Activated CD8-positive, alpha-beta memory T cell treated with anti-CD3 and anti-CD28 coated beads, Interleukin-2, amount 50 U/mL, for 24 hours (primary cell): ENCODE results near the gene ZDHHC3.
A peak's percentile ranks its signal among the peaks of the same experiment; 100 is the strongest.

Experiments used
- DNase-seq: peaks from one replicate; pipeline ENCODE4 v3.0.0-alpha.2; 2020; ENCODE audit errors: extremely low read depth

ZDHHC3 gene

GRCh38 chr3:44926921-44927320 lies 49.1 kb downstream of the ZDHHC3 start:
- DNase-seq, result no peak

GRCh38 chr3:44926172-44926571 lies 49.8 kb downstream of the ZDHHC3 start:
- no peak for DNase-seq

GRCh38 chr3:44924457-44925084 lies 51.4 kb downstream of the ZDHHC3 start:
- no peak for DNase-seq

- no peak for DNase-seq
These were observed 52.1 kb downstream of the ZDHHC3 start for GRCh38 chr3:44923632-44924456.

GRCh38 chr3:44920081-44920480 lies 55.9 kb downstream of the ZDHHC3 start:
- no peak for DNase-seq

- DNase-seq, result no peak
These were observed 57.4 kb downstream of the ZDHHC3 start for GRCh38 chr3:44918581-44918980.

- DNase-seq, result no peak
These were observed 57.9 kb downstream of the ZDHHC3 start for GRCh38 chr3:44918087-44918486.

- DNase-seq, result no peak
These were observed 60.1 kb downstream of the ZDHHC3 start for GRCh38 chr3:44915702-44916438.

GRCh38 chr3:44914936-44915335 lies 61.0 kb downstream of the ZDHHC3 start:
- DNase-seq, result no peak

GRCh38 chr3:44913868-44914468 lies 62.0 kb downstream of the ZDHHC3 start:
- DNase-seq, result peak; percentile 10

GRCh38 chr3:44910693-44911092 lies 65.3 kb downstream of the ZDHHC3 start:
- no peak for DNase-seq

- no peak for DNase-seq
These were observed 66.9 kb downstream of the ZDHHC3 start for GRCh38 chr3:44909063-44909462.

- no peak for DNase-seq
These were observed 68.4 kb downstream of the ZDHHC3 start for GRCh38 chr3:44907612-44908011.

- no peak for DNase-seq
These were observed 69.0 kb downstream of the ZDHHC3 start for GRCh38 chr3:44906997-44907396.

- DNase-seq, result no peak
These were observed 70.4 kb downstream of the ZDHHC3 start for GRCh38 chr3:44905446-44906157.

GRCh38 chr3:44903751-44904150 lies 72.2 kb downstream of the ZDHHC3 start:
- no peak for DNase-seq

GRCh38 chr3:44903314-44903713 lies 72.7 kb downstream of the ZDHHC3 start:
- DNase-seq, result no peak

GRCh38 chr3:44902628-44903027 lies 73.3 kb downstream of the ZDHHC3 start:
- no peak for DNase-seq

GRCh38 chr3:44899683-44900367 lies 76.1 kb downstream of the ZDHHC3 start:
- DNase-seq, result no peak

- DNase-seq, result no peak
These were observed 79.5 kb downstream of the ZDHHC3 start for GRCh38 chr3:44896440-44896839.

GRCh38 chr3:44894485-44894884 lies 81.5 kb downstream of the ZDHHC3 start:
- DNase-seq, result no peak
